NCI-H226 (cell line): ENCODE results near the gene ACCS.

Source experiments
- DNase-seq: peaks from one replicate; pipeline ENCODE4 v3.0.0-alpha.2; 2015

The ACCS gene

GRCh38 chr11:44065841-44066731, at the start of gene ACCS:
Gene ACCS, plus strand, starts transcription at chr11:44066270. Its CDS starts 1,358 bp downstream, at chr11:44067628.
- peak; percentile 80 for DNase-seq

- DNase-seq: no peak
Measured at GRCh38 chr11:44016546-44017442, 49.3 kb upstream of the ACCS start.

DNA sequence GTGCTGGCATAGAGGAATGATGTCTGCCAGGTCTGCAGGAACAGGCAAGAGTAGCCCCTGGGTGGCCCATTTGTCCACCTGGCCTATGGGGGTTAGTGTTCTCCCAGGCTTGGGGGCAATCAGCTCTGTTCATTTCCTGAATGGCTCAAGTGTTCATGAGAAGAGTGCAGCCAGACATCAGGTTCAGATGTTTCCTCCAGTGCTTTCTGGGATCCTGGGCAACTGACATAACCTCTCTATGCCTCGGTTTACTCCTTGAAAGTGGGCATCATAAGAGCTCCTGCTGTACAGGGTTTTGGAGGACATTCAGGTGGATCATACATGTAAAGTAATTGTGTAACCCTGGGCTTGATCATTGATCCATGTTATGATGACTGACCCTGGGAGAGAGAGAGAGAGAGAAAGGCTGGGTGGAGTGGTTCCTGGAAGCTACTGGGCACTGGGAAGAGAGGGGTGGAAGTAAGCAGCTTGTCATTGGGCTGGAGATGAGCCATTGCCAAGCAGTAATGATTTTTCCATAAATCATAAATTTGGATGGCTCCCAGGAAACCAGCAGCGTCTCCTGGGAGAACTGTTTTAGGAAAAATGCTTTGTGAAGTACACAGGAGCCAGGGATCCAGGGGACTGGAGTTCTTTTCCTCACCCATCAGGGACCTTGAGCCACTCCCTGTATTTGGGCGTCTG, 48.5 kb upstream of the ACCS start:
- peak; percentile 12 for DNase-seq

GRCh38 chr11:44018127-44018521, 47.9 kb upstream of the ACCS start:
- DNase-seq: no peak

DNA sequence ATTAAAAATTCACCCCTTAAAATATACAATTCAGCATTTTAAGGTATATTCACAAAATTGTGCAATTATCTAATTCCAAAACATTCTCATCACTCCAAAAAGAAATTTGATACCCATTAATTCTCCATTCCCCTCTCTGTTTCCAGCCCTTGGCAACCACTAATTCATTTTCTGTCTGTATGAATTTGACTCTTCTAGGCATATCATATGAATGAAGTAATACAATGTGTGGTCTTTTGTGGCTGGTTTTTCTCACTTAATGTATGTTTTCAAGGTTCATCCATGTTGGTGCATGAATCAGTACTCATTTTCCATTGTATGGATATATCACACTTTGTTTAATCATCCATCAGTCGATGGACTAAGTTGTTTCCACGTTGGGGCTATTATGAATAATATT, 47.2 kb upstream of the ACCS start:
- no peak for DNase-seq

DNA sequence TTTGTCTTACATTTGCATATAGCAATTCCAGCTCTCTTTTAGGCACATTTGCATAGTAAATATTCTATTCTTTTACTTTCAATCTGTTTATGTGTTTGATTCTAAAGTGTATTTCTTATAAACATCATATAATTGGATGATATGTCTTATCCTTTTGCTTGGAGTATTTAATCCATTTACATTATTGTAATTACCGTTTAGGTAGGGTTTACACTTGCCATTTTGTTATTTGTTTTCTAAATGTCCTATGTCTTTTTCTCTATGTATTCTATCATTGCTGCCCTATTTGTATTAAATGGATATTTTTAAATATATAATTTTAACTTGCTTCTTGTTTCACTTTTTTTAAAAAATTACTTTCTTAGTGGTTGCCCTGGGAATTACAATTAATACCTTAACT, 41.1 kb upstream of the ACCS start:
- no peak for DNase-seq

GRCh38 chr11:44025727-44026126, 40.3 kb upstream of the ACCS start:
- DNase-seq: no peak

- no peak for DNase-seq
Measured at GRCh38 chr11:44028401-44028800, 37.7 kb upstream of the ACCS start.

DNA sequence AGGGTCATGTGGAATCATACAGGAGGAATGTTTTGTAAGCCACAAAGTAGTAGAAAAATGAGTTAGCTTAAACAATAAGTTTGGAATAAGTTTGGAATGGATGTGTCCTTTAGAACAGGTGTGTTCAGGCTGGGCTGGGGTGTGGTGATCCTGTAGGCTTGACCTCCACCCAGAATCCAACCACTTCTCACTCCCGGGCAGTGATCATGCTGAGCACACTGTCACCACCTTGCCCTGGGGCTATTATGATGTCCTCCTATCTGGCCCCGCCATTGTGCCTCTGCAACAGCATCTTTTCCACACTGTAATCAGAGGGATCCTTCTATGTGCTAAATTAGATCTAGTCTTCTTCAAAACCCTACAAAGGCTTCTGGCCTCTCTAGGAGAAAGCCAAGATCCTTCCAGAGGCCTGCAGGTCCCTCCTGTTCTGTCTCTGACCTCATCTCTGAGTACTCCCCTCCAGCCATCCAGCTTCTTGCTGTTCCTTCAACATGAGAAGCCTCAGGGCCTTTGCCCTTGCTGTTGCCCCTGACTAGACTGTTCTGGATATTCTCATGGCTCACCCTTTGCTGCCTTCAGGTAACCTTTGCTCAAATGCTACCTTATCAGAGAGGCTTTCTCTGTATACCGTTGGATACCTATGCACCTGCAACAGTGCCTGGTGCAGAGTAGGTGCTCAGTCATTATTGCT, 37.1 kb upstream of the ACCS start:
- DNase-seq: no peak

DNA sequence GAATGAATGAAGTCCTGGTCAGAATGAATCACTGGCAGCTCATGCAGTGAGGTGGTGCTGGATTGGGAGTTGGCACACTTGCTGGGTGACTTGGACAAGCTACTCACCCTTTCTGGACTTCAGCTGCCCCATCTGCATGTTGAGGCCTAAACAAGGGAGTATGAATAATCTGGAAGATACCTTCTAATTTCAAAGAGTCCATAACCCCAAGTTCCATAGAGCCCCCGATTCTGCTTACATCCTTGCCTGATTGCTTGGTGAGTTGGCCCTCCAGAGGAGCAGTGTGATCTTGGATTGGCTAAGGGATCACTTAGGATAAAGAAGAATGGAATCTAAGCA, 36.6 kb upstream of the ACCS start:
- DNase-seq: no peak

- DNase-seq: peak; percentile 64
Measured at GRCh38 chr11:44029977-44030911, 35.8 kb upstream of the ACCS start.

GRCh38 chr11:44030996-44031395, 35.1 kb upstream of the ACCS start:
- DNase-seq: no peak

DNA sequence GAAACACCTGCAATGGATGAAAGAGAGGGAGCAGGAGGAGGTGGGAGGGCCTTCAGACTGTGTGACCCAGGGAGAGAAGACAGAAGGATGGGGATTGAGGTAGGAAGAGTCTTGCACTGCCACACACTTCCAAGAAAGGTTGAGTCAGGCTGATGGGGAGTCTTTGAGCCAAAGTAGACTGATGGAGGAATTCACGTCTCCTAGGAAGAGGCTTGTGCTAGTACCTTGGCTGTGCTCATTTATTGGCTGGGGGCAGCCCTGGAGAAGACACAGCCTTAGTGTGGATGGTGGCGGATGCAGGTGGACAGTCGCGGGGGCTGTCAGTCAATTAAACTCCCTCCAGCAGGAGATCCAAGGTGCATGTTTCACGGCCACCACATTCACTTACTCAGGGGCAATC, 34.5 kb upstream of the ACCS start:
- DNase-seq: no peak

DNA sequence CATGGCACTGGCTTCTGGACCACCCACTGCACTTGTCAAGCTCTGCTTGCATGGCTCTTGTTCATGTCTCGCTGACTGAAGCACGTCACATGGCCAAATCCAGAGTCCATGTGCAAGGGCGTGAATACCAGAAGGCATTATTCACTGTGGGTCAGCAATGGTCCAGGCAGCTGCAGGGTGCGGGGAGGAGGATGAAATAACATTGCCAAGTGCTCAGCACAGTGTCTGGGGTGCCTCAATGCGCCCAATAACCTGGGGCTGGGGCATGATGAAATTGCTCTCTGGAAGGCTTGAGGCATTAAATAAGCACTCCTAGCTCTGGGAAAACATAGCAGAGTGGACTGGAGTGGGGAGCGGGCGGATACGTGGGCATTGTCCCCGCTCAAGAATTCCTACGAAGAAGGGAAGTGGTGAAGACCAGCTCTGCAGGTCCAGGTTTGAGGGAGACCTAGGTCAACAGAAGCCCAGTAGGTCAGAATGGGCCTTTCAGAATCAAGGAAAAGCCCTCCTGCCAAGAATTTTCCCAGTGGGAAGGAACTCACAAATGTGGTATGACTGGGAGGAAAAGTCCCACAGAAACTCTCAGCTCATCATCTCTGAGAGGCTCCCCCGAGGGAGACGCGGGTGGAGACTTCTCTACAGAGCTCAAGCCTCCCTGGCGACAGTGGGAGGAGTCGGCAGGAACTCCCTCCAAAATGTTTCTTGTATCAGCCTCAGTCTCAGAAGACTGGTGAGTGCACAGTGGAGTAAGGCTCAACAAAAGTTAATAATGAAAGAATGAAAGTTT, 33.6 kb upstream of the ACCS start:
- no peak for DNase-seq

- DNase-seq: no peak
Measured at GRCh38 chr11:44033411-44033850, 32.6 kb upstream of the ACCS start.

- no peak for DNase-seq
Measured at GRCh38 chr11:44033856-44034255, 32.2 kb upstream of the ACCS start.

GRCh38 chr11:44034639-44035038, 31.4 kb upstream of the ACCS start:
- DNase-seq: no peak

DNA sequence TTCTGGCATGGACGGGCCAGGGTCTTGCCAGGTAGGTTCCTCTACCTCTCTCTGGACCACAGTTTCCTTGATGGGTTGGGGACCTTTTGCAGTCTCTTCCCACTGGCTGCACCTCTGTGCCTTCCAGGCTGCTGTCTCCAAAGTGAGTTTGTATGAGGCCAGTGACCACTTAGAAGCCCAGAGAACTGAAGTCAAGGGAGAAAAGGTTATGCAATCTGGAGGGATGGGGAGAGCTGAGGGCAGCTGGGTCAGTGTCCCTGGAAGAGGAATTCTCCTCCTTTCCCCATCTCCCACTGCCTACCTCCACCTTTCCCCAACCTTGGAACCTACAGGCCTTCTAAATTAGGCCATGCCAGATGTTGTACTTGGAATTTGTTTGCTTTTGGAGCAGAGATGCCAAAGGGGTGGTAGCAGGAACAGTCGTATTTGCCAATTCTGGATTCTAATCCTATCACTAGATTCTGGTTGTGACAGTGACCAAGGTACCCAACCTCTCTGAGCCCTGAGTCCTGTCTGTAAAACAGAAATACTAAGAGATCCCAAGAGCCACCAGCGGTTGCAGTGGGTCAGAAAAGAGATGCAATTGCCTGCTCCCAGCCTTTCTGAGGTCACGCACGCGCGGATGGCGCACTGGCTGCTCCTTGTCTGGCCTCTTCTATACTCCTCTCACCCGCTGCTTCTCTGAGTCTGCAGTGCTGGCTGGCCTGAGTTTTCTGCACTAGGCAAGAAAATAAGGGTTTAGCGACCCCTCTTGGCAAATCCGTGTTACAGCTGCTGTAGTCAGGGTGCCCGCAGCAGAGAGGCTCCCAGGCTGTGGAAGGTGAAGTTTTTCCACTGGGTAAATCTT, 29.0 kb upstream of the ACCS start:
- DNase-seq: peak; percentile 70

DNA sequence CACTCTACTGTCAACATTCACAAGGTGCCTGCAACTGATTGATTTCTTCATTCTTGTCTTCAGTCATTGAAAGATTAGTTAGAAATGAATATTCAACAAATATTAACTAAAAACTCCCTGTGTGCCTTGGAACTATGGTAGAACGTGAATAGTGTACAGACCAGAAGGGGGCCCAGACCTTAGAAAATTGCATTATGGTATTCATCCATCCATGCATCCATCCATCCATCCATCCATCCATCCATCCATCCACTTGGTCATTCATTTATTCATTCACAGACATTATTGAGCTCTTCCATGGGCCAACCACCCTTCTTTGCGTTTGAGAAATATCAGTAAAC, 28.4 kb upstream of the ACCS start:
- no peak for DNase-seq

DNA sequence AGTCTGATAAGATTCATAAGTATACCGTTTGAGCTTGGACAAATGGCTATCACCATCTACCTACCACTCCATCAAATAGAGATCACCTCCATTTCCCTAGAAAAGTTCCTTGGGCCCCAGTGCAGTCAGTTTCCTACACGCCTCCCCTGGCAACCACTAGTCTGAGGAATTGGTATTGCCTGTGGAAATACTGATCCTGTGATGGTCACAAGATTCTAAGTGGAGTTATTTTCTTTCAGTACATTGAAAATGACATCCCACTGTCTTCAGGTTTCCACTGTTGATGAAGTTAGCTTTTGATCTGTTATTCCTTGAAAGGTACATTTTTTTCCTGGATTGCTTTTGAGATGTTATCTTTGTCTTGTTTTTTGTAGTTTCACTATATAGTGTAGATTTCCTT, 22.9 kb upstream of the ACCS start:
- no peak for DNase-seq
